Activated T-helper 1 cell treated with anti-CD3 and anti-CD28 coated beads, Interleukin-12 subunit alpha, Interleukin-12 subunit beta, Interleukin-2, Interleukin-4 antibody, amounts not matched to agents 30 ng/mL and 10 ng/mL and 1 ng/mL, durations not matched to agents 14 hours and 24 hours and 36 hours (primary cell): ENCODE results near the gene ERVK3-1. TPM values are rescaled to one million over a fixed set of nuclear protein-coding genes. Genes with fewer than 3 reads are reported as not detected.
A peak's percentile ranks its signal among the peaks of the same experiment; 100 is the strongest.

Experiments
- DNase-seq: peaks from one replicate; pipeline ENCODE4 v3.0.0; 2021; ENCODE audit warnings: low spot score
- H3K27ac Mint-ChIP-seq: one replicate; pipeline ENCODE4 v1.8.0; 2021; ENCODE audit warnings: mild to moderate bottlenecking, mixed read lengths
- H3K27me3 Mint-ChIP-seq: one replicate; pipeline ENCODE4 v1.8.0; 2022; ENCODE audit warnings: mild to moderate bottlenecking, moderate library complexity, mixed read lengths; ENCODE audit not compliant: insufficient read depth
- H3K36me3 Mint-ChIP-seq: one replicate; pipeline ENCODE4 v1.8.0; 2021; ENCODE audit warnings: low read depth, mixed read lengths
- H3K4me1 Mint-ChIP-seq: one replicate; pipeline ENCODE4 v1.8.0; 2021; ENCODE audit warnings: low read depth, mixed read lengths
- H3K4me3 Mint-ChIP-seq: one replicate; pipeline ENCODE4 v1.8.0; 2021; ENCODE audit warnings: mild to moderate bottlenecking, moderate library complexity, mixed read lengths
- H3K9me3 Mint-ChIP-seq: one replicate; pipeline ENCODE4 v1.8.0; 2021; ENCODE audit warnings: mixed read lengths
- intact Hi-C: fragments of 100-400 bp; cut with micrococcal nuclease; formaldehyde crosslinking; loops from one replicate; pipeline ENCODE4 v1.15.1; 2024
- total RNA-seq: library from RNA; stranded (reverse); gene quantifications from 2 replicates; pipeline ENCODE4 v1.2.3, GENCODE V29; 2022

ERVK3-1 gene
- total RNA-seq, 1 donor from 2014 or later, result 87.1 TPM

- intact Hi-C loops, result loop anchor here (1.0 to 2.0 kb wide), 9 partner anchors 15 to 180 kb away; partner anchors contain the start of genes ERVK3-1, RPS5, ZNF324B and ZNF584
- Mint-ChIP-seq H3K27ac (peak overlapping the region; percentile 95), H3K9me3 (no peaks in the 10 kb centered on the region), H3K4me3 (peak overlapping the region; percentile 94), H3K27me3 (no peaks in the 10 kb centered on the region), H3K36me3 (no peaks in the 10 kb centered on the region), H3K4me1 (peaks cover 7% of the 10 kb centered on the region)
- DNase-seq, result no peak
Observed at GRCh38 chr19:58361900-58362271, 56.7 kb downstream of the ERVK3-1 start.

GRCh38 chr19:58362272-58362994 is 57.3 kb downstream of the ERVK3-1 start, which contains the start of gene ZNF497:
Gene ZNF497 (minus strand): TSS chr19:58362751. CDS start chr19:58357635, 5,116 bp downstream.
- Mint-ChIP-seq H3K27me3 (no peaks in the 10 kb centered on the region), H3K4me1 (peaks cover 7% of the 10 kb centered on the region), H3K9me3 (no peaks in the 10 kb centered on the region), H3K4me3 (peak within 1 kb of the TSS; percentile 94), H3K36me3 (no peaks in the 10 kb centered on the region), H3K27ac (peak within 1 kb of the TSS; percentile 95)
- intact Hi-C loops, result loop anchor here (1.0 to 2.0 kb wide), 9 partner anchors 15 to 180 kb away; partner anchors contain the start of genes ERVK3-1, RPS5, ZNF324B and ZNF584
- peak; percentile 95 for DNase-seq

GRCh38 chr19:58364146-58364545 is 59.0 kb downstream of the ERVK3-1 start:
- Mint-ChIP-seq H3K9me3 (no peaks in the 10 kb centered on the region), H3K27ac (no peak overlapping the region), H3K4me3 (no peak overlapping the region), H3K36me3 (no peaks in the 10 kb centered on the region), H3K27me3 (no peaks in the 10 kb centered on the region), H3K4me1 (peaks cover 7% of the 10 kb centered on the region)
- DNase-seq, result no peak
- intact Hi-C loops, result no loop called here

Other genes with a start within 250 kb of the ERVK3-1 start
- gene ZNF135, start 246.1 kb upstream of the ERVK3-1 start, total RNA-seq, result 0.05 and 0.16 TPM in 2 replicates
- gene ZSCAN18, start 207.1 kb upstream of the ERVK3-1 start, total RNA-seq, result 2.0 and 2.3 TPM in 2 replicates
- gene ZNF329, start 154.6 kb upstream of the ERVK3-1 start, total RNA-seq, result 1.6 and 1.9 TPM in 2 replicates
- 18.2 and 21.2 TPM in 2 replicates for gene ZNF274, start 122.3 kb upstream of the ERVK3-1 start, total RNA-seq
- gene ZNF544, start 76.5 kb upstream of the ERVK3-1 start, total RNA-seq, result 51.8 and 56.1 TPM in 2 replicates
- gene ZNF8, start 26.4 kb upstream of the ERVK3-1 start, total RNA-seq, result 4.0 and 4.4 TPM in 2 replicates
- 4.7 and 4.8 TPM in 2 replicates for gene ZSCAN22, start 21.6 kb downstream of the ERVK3-1 start, total RNA-seq
- gene A1BG, start 48.1 kb downstream of the ERVK3-1 start, total RNA-seq, result 7.1 and 7.7 TPM in 2 replicates
- 0.76 and 0.93 TPM in 2 replicates for gene ZNF497, start 57.4 kb downstream of the ERVK3-1 start, total RNA-seq
- gene ZNF837, start 75.7 kb downstream of the ERVK3-1 start, total RNA-seq, result 0.86 and 1.4 TPM in 2 replicates
- 1,157 and 1,161 TPM in 2 replicates for gene RPS5, start 81.9 kb downstream of the ERVK3-1 start, total RNA-seq
- gene RNF225, start 90.3 kb downstream of the ERVK3-1 start, total RNA-seq, result 0.65 and 1.6 TPM in 2 replicates
- gene ZNF584, start 103.3 kb downstream of the ERVK3-1 start, total RNA-seq, result 17.8 and 20.6 TPM in 2 replicates
- gene ZNF132, start 134.8 kb downstream of the ERVK3-1 start, total RNA-seq, result 3.4 and 3.5 TPM in 2 replicates
- 14.3 and 15.1 TPM in 2 replicates for gene ZNF324B, start 146.2 kb downstream of the ERVK3-1 start, total RNA-seq
- 12.8 and 15.5 TPM in 2 replicates for gene ZNF324, start 161.7 kb downstream of the ERVK3-1 start, total RNA-seq
- 6.6 and 6.7 TPM in 2 replicates for gene ZNF446, start 171.0 kb downstream of the ERVK3-1 start, total RNA-seq
- gene SLC27A5, start 206.6 kb downstream of the ERVK3-1 start, total RNA-seq, result 23.3 and 24.7 TPM in 2 replicates
- 15.9 and 17.4 TPM in 2 replicates for gene ZBTB45, start 214.4 kb downstream of the ERVK3-1 start, total RNA-seq
- gene TRIM28, start 238.7 kb downstream of the ERVK3-1 start, total RNA-seq, result 664 and 687 TPM in 2 replicates
- 109 and 114 TPM in 2 replicates for gene CHMP2A, start 249.7 kb downstream of the ERVK3-1 start, total RNA-seq